Spleen (tissue), 7 donors: ENCODE results near the gene RFTN1.

Source experiments
- POLR2A ChIP-seq, 3 donors: fragments of 450-650 bp; IDR thresholded peaks; one replicate each; pipeline ENCODE4 v1.5.1; 2017; ENCODE audit warnings: antibody characterized with exemption in 3 of 3, mild to moderate bottlenecking in 1 of 3
- POLR2AphosphoS5 ChIP-seq, 3 donors: sonication (generic); formaldehyde crosslinking; IDR thresholded peaks; one replicate each; pipeline ENCODE4 v1.5.1; 2017; ENCODE audit warnings: antibody characterized with exemption in 3 of 3
- TF ChIP-seq, protein P1 (sequence below), 11 experiments: fragments of 200-600 bp in 7 of 11; fragments of 450-650 bp in 4 of 11; sonication (generic) in 4 of 11; IDR thresholded peaks in 8 of 11; conservative IDR thresholded peaks in 3 of 11; 1 replicate in 7 of 11; 2 replicates in 4 of 11; pipeline versions ENCODE4 v1.4.0 to v1.8.0; 2016 to 2021; ENCODE audit warnings: antibody characterized with exemption in 11 of 11, inconsistent platforms in 4 of 11, mild to moderate bottlenecking in 1 of 11
- donor health status: DM: no; HTN: no; CAD: no; lungs with moderate emphysema.
- donor health status: DM: no; HTN: no; CAD: no.
- donor health status: DM: no; HTN: no; CAD: no.

DNA sequence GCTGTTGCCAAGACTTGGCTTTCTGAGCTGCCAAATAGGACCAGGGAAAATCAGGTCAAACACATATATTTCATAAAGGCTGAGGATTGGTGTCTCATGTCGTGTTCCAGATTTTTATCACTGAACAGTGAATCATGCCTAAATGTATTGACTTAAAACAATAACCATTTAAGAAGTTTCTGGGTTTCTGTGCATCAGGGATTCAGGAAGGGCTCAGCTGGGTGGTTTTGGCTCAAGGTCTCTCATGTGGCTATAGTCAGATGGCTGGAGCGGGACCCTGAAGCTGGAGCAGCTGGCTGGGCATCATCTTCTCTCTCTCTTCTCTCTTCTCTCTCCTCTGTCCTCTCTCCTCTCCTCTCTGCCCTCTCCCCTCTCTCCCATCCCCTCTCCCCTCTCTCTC lies 10.7 kb upstream of the RFTN1 start:
- TF ChIP-seq, protein P1, sequence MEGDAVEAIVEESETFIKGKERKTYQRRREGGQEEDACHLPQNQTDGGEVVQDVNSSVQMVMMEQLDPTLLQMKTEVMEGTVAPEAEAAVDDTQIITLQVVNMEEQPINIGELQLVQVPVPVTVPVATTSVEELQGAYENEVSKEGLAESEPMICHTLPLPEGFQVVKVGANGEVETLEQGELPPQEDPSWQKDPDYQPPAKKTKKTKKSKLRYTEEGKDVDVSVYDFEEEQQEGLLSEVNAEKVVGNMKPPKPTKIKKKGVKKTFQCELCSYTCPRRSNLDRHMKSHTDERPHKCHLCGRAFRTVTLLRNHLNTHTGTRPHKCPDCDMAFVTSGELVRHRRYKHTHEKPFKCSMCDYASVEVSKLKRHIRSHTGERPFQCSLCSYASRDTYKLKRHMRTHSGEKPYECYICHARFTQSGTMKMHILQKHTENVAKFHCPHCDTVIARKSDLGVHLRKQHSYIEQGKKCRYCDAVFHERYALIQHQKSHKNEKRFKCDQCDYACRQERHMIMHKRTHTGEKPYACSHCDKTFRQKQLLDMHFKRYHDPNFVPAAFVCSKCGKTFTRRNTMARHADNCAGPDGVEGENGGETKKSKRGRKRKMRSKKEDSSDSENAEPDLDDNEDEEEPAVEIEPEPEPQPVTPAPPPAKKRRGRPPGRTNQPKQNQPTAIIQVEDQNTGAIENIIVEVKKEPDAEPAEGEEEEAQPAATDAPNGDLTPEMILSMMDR (IDR thresholded peaks at IDR 0.05 in 8 of 11, conservative IDR thresholded peaks at IDR 0.05 in 3 of 11), result no peak
- TF ChIP-seq POLR2A (IDR thresholded peaks at IDR 0.05) (no peak), POLR2AphosphoS5 (IDR thresholded peaks at IDR 0.05) (no peak)
